ENCODE results near the gene HPCAL4. TPM values are rescaled to one million over a fixed set of nuclear protein-coding genes. Genes with fewer than 3 reads are reported as not detected.
A peak's percentile ranks its signal among the peaks of the same experiment; 100 is the strongest.

HPCAL4 gene
- total and polyA plus RNA-seq, 12 donors, result 0.07 to 3.7 (median 0.22) TPM

GRCh38 chr1:39704757-39705156 is 13.5 kb upstream of the HPCAL4 start:
- Histone ChIP-seq H3K27ac (no peak overlapping the region), H3K36me3 (no peaks in the 10 kb centered on the region), H3K4me1 (peaks cover 0 to 14% (median 7%) of the 10 kb centered on the region in 9 donors), H3K27me3 (peaks cover 0 to 5% (median 3%) of the 10 kb centered on the region in 7 donors), H3K9me3 (no peaks in the 10 kb centered on the region), H3K4me3 (no peak overlapping the region)
- intact Hi-C loops (cut with DNase I), result no loop called here
- DNase-seq (no peak), ATAC-seq (no peak)
- 92 to 97% methylated on average over 1 of the region's 1 CpG for WGBS, 2 donors
- TF ChIP-seq CTCF (IDR thresholded peaks at IDR 0.05), result no peak

GRCh38 chr1:39701049-39701439 is 9.8 kb upstream of the HPCAL4 start:
- ATAC-seq (peak in 7 of 8 donors; percentile 30 to 86 (median 45)), DNase-seq (peak in 1 of 2 donors; percentile 29)
- no peaks in the 10 kb centered on the region for H3K9me3 ChIP-seq
- no peak overlapping the region for H3K4me3 ChIP-seq
- H3K27me3 ChIP-seq, result peaks cover 0 to 7% (median 0%) of the 10 kb centered on the region in 7 donors
- H3K36me3 ChIP-seq, result no peaks in the 10 kb centered on the region
- H3K4me1 ChIP-seq, result peaks cover 0 to 14% (median 7%) of the 10 kb centered on the region in 9 donors
- no peak overlapping the region for H3K27ac ChIP-seq
- intact Hi-C loops (cut with DNase I), result no loop called here
- WGBS, 2 donors, result 10 to 15% methylated on average over 12 of the region's 12 CpGs
- TF ChIP-seq CTCF (IDR thresholded peaks at IDR 0.05), result no peak

GRCh38 chr1:39700348-39700747 is 9.1 kb upstream of the HPCAL4 start:
- DNase-seq, result no peak

GRCh38 chr1:39699419-39699818 is 8.2 kb upstream of the HPCAL4 start:
- peaks cover 0 to 20% (median 0%) of the 10 kb centered on the region in 7 donors for H3K27me3 ChIP-seq
- intact Hi-C loops (cut with DNase I), result no loop called here
- H3K9me3 ChIP-seq, result no peaks in the 10 kb centered on the region
- no peaks in the 10 kb centered on the region for H3K36me3 ChIP-seq
- no peak for ATAC-seq
- TF ChIP-seq CTCF (IDR thresholded peaks at IDR 0.05), result peak in 1 of 9 donors; percentile 11
- no peak for DNase-seq
- no peak overlapping the region for H3K27ac ChIP-seq
- no peak overlapping the region for H3K4me3 ChIP-seq
- H3K4me1 ChIP-seq, result peaks cover 0 to 14% (median 7%) of the 10 kb centered on the region in 9 donors
- 93 to 96% methylated on average over 2 of the region's 3 CpGs for WGBS, 2 donors

More at GRCh38 chr1:39700348-39700747, 9.1 kb upstream of the HPCAL4 start:
- Histone ChIP-seq H3K27ac (no peak overlapping the region), H3K36me3 (no peaks in the 10 kb centered on the region), H3K4me1 (peaks cover 0 to 14% (median 7%) of the 10 kb centered on the region in 9 donors), H3K9me3 (no peaks in the 10 kb centered on the region), H3K27me3 (peaks cover 0 to 13% (median 0%) of the 10 kb centered on the region in 7 donors), H3K4me3 (no peak overlapping the region)
- ATAC-seq, result no peak
- intact Hi-C loops (cut with DNase I), result no loop called here
- 73 to 85% methylated on average over 3 of the region's 3 CpGs for WGBS, 2 donors
- TF ChIP-seq CTCF (IDR thresholded peaks at IDR 0.05), result no peak

All from heart right ventricle (tissue), 16 donors.